GM18867 (cell line): ENCODE measurements around the gene SCUBE3.

Experiments
- ATAC-seq: cut with Tn5 transposase; IDR thresholded peaks from one replicate; pipeline ENCODE4 v1.9.1; 2021; ENCODE audit warnings: mild to moderate bottlenecking, moderate library complexity; ENCODE audit not compliant: unreplicated experiment

Gene SCUBE3

DNA sequence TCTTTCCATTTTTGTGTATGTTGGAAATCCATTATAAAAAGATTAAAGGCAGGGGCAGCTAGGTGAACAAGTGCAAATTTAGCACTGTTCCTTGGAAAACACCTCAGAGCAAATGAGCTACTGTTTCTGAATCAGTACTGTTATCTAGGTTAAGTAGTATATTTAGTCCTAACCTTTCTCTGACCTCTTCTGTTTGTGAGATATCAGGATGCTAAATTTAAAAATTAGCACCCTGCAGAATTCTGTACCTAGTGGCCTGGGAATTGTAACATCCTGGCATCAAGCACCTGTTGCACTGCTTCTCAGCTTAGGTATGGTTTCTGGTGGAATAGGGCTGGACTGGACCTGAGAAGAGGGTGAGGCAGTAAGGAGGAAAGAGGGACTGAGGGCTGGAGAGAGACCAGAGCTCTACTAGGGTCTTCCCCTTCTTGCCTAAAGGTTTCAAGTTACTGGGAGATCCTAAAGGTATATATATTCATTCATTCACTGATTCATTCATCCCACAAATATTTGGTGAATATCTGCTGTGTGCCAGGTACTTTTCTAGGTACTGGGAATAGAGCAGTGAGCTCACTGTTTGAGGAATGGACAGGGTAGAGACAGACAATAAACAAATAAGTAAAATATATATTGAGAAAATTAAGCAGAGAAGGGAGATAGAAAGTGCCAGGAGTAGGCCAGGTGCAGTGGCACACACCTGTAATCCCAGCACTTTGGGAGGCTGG, 51.0 kb downstream of the SCUBE3 start:
- no peak for ATAC-seq

- no peak for ATAC-seq
Observed at GRCh38 chr6:35265523-35265922, 51.8 kb downstream of the SCUBE3 start.

DNA sequence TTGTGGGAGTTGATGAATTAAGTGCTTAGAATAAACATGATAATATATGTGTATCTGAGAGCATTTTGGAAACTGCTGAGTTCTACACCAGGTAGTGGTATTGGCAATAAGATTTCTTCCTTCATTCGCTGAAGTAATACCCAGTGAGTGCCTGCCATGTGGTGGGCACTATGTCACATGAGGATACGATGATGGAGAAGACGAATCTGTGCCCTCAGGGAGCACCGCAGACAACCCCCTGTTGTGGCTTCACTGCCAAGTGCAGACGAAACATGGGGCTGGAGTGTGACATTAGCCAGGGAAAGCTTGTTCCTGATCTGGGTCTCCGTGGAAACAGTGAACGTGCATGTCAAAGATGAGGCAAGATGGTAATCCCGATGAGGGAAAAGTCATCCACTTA, 53.7 kb downstream of the SCUBE3 start:
- ATAC-seq: no peak

- no peak for ATAC-seq
Observed at GRCh38 chr6:35267897-35268296, 54.1 kb downstream of the SCUBE3 start.

DNA sequence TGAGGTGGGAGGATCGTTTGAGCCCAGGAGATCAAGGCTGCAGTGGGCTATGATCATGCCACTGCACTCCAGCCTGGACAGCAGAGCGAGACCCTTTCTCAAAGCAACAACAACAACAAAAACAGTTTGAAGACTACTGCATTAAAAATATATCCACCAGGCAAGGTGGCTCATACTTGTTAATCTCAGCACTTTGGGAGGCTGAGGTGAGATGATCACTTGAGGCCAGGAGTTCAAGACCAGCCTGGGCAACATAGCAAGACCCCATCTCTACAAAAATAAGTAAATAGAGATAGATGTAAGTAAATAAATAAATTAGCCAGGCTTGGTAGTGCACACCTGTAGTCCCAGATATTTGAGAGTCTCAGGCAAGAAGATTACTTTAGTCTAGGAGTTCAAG, 58.2 kb downstream of the SCUBE3 start:
- ATAC-seq: no peak

DNA sequence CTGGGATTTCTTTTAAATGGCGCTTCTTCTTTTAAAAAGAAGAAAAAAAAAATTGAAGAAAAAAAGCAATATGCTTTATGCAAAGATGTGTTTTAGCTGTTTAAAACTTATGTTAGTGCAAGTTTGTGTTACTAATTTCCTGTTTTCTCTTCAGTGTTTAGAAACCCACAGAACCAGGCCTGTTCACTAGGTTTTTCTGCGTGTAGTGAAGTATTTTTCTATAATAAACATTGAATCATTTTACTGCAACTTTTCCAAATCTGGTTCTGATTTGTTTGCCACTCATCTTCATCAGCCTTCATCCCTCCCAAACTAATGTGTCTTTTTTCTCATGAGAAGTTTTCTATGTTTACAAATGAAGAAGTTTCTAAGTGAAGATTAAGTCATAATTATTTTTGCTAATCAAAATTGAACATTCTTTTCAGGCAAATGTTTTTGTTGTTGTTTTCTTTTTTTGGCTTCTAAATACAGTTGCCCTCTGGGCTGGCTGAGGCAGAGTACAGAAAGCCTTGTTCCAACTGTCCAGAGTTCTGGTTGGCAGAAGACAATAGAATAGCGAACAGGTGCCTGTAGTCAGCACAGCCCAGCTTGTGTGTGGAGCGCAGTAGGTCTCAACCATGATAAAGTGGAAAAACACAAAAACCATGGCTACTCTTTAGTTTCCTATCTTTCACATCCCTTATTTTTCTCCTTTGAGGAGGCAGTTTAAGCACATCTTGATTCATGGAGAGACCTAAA, 60.2 kb downstream of the SCUBE3 start:
- no peak for ATAC-seq

DNA sequence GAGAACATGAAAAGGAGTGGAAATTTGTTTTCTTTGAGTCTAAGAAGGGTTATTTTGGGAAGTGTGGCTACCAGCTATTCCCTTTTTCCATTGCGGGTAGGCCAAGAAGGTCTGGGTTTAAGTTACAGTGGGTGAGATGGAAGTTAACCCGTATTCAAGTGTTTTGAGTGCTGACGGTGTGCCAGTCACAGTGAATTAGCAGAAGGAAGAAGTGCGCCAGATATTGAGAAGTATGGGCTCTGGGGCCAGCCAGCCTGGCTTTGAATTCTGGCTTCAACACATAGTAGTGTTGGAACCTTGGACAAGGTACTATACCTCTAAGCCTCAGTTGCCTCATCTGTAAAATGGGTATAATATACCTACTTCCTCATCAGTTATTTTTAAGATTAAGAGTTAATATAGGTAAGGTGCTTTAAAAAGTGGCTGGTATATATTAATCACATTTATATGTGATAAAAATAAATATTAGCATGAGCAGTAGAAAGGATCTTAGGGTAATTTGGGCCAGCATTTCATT, 62.0 kb downstream of the SCUBE3 start:
- no peak for ATAC-seq

DNA sequence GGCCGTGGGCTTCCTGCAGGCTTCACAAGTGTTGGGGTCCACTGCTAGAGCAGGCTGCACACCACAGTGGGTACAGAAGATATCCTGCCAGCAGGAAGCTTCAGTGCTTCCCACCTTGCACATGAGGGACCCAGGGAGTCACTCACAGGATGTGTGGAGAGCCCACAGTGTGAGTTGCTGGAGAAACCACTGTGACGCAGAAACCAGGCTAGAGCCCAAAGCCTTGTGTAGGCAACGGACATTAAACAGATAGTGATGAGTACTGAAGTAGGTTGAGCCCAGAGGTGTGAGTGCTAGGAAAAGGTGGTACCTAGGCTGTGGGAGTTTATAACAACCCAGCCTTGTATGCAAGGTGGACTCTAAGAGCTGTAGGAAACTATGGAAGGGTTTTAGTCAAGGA, 65.0 kb downstream of the SCUBE3 start:
- no peak for ATAC-seq

DNA sequence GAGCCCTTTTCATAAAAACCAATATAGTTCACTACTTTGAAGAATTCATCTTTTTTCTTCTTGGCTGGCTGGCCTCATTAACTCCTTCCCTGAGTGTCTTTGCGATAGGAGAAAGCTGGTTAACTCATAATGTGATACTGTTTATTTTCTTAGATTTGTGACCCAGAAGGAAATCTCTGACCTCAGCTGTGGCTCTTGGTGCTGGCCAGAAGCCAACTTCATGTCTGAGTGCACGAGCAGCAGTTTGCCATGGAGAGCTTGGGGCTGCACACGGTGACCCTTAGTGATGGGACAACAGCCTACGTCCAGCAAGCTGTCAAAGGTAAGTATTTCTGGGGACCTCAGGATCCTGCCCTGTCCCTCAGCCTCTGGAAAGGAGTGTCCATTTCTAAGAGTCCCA, 67.1 kb downstream of the SCUBE3 start:
- ATAC-seq: no peak

DNA sequence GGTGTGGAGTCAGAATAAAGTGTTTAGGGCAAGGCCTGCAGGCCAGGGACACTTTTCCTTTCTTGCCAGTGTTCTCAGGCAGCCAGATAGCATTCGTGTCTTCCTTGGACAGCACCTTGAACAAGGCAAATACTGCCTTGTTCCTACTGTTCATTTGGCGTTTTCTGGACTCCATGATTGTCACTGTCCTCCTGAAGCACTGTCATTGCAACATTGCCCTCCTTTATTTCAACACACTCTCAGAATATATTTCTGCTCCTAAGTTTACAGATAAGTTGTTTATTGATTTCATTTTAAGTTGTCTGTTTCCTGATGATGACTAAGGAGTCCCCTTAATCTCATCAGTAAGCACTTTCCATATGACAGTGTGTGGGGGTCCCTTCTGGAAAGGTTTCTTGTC, 68.7 kb downstream of the SCUBE3 start:
- no peak for ATAC-seq

GRCh38 chr6:35283361-35283760, 69.6 kb downstream of the SCUBE3 start:
- no peak for ATAC-seq

DNA sequence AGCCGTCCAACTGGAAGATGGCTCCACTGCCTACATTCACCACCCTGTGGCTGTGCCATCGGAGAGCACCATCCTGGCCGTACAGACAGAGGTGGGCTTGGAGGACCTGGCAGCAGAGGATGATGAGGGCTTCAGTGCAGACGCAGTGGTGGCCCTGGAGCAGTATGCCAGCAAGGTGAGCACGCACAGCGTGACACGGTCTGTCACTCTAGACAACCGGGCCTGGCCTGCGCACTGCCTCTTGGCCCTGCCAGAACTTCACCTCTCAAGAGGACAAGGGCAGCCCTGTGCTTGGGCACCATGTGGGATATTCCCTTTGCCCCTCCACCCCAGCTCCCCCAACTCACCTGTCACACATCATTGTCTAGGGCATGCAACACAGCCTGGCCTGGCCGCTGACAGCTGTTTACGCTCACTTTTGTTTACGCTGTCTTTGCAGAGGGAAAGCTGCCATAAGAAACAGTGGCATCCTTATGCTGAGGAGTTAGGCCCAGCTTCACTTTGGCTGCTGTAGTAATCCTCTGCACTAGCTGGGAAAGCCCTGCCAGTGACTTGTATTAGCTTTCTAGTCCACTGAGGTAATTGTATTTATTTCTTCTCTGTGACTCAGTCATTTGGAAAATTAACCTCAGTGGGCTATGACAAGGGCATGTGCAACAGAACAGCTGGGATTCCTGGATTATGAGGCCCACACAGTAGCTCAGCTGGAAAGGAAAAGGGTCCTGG, 74.1 kb downstream of the SCUBE3 start:
- ATAC-seq: no peak

- ATAC-seq: no peak
Observed at GRCh38 chr6:35288834-35289233, 75.1 kb downstream of the SCUBE3 start.

DNA sequence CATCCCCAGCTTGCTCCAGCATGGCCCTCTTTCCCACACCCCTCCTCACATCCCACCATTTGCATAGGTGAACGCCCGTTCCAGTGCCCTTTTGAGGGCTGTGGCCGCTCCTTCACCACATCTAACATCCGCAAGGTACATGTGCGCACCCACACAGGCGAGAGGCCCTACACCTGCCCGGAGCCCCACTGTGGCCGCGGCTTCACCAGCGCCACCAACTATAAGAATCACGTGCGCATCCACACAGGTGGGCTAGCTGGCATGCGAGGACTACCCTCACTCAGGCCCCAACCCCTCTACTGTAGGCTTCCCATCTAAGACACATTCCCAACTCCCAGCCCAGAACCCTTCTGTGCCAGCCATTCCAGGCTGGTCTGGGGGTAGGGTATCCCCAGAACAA, 77.7 kb downstream of the SCUBE3 start:
- ATAC-seq: no peak

GRCh38 chr6:35292494-35292893, 78.7 kb downstream of the SCUBE3 start:
- no peak for ATAC-seq

DNA sequence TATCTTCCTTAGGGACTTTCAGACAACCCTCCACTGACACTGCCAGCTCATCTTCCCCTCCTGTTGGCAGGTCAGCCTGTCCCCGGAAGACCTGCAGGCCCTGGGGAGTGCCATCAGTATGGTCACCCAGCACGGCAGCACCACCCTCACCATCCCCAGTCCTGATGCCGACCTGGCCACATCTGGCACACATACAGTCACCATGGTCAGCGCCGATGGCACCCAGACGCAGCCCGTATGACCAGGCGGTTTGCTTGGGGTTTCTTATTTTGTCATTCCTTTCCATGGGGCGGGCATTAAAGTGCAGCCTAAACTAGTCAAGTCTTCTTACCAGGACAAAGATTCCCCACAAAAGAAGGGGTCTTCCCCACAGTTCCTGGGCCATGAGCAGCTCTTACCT, 79.9 kb downstream of the SCUBE3 start:
- ATAC-seq: no peak

DNA sequence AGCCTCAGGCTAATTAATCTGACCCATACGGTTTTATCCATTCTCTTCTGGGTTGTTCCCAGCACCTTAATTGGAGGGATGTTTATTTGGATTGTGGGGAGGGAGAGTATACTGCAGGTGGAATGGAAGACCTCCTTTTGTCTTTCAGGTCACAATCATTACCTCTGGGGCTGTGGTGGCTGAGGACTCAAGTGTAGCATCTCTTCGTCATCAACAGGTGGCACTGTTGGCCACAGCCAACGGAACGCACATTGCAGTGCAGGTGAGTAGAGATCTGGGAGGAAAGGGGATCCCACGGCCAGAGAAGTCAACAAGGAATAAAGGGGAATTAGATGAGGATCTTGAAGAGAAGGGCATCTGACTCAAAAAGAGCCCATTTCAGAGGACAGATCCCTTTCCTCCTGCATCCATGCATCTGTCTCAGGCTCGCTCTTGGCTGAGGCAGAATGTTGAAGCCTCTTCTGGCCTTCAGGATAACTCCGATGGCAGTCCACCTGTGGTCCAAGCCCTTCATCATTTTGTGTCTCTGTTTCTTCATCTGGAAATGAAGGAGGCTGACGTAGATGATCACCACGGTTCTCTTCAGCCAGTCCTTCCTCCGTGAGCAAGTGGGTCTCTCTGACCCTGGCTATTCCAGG, 80.7 kb downstream of the SCUBE3 start:
- no peak for ATAC-seq

DNA sequence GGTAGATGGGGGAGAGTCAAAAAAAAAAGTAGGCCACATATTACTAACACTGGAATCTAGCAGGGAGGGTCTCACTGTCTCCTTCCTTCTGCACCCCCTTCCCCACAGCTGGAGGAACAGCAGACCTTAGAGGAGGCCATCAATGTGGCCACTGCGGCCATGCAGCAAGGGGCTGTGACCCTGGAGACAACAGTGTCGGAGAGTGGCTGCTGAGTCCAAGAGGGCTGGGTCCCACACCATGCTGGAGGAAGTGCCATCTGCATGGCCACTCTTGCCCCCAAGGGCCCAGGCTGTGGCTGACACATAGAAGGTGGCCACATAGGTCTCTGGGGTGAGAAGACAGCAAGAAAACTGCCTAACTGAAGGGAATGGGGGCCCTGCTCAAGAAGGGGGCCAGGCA, 81.3 kb downstream of the SCUBE3 start:
- ATAC-seq: no peak

- ATAC-seq: no peak
Observed at GRCh38 chr6:35295521-35296315, 82.0 kb downstream of the SCUBE3 start.

DNA sequence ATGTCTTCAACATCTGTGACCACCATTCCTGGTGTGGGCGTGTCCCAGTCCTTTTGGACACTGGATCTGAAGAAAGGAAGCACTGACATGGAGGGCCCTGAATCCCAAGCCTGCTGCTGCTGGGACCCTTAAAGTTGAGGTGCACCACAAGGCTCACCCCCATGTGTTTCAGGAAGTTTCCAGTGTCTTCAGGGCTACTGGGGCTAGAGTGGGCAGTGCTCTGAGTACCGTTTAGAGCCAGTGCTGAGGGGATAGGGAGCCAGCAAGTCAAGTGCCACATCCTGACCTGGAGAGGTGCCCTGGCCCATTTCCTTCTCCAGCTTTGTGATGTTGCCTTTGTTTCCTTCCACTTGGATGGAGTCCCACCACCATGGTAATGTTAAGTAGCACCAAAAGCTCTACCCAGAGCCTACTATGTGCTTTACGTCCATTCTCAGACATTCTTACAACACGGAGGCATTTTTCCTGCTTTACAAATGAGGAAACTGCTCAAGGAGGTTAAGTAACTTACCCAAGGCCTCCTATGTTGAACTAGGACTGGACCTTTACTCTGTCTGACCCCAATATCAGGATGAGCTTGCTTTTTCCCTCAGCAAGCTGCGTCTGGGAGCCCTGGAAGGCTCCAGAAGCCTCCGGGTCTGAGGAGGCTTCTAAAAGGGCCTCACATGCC, 83.3 kb downstream of the SCUBE3 start:
- ATAC-seq: no peak
